Vagina (tissue), 2 donors: Measurements from ENCODE around the gene GGNBP2. TPM values are rescaled to one million over a fixed set of nuclear protein-coding genes. Genes with fewer than 3 reads are reported as not detected.

Source experiments
- DNase-seq, 2 donors: peaks; one replicate each; pipeline ENCODE4 v3.0.0-alpha.2; 2017; ENCODE audit errors: extremely low spot score in 2 of 2
- H3K27ac ChIP-seq: fragments of 200-600 bp; sonication (generic); one replicate; pipeline ENCODE4 v1.5.1; 2019
- H3K27me3 ChIP-seq: fragments of 200-600 bp; sonication (generic); one replicate; pipeline ENCODE4 v1.5.1; 2019
- H3K36me3 ChIP-seq, 2 donors: fragments of 200-600 bp; sonication (generic); one replicate each; pipeline ENCODE4 v1.5.1; 2017 to 2019
- H3K4me1 ChIP-seq: fragments of 200-600 bp; sonication (generic); one replicate; pipeline ENCODE4 v1.5.1; 2019
- H3K4me3 ChIP-seq, 2 donors: fragments of 200-600 bp; sonication (generic); 1 replicate in 1 of 2; 2 replicates in 1 of 2; pipeline ENCODE4 v1.5.1; 2016 to 2019
- H3K9me3 ChIP-seq: fragments of 200-600 bp; sonication (generic); one replicate; pipeline ENCODE4 v1.5.1; 2019
- CTCF ChIP-seq, 3 experiments: fragments of 450-650 bp in 2 of 3; fragments of 200-600 bp in 1 of 3; sonication (generic) in 1 of 3; IDR thresholded peaks; one replicate each; pipeline ENCODE4 v1.5.1; 2017 to 2019; ENCODE audit warnings: antibody characterized with exemption in 3 of 3, mild to moderate bottlenecking in 2 of 3, moderate library complexity in 2 of 3
- POLR2A ChIP-seq, 2 donors: fragments of 450-650 bp; IDR thresholded peaks; one replicate each; pipeline ENCODE4 v1.6.1; 2017; ENCODE audit warnings: antibody characterized with exemption in 2 of 2, mild to moderate bottlenecking in 2 of 2, moderate library complexity in 2 of 2
- POLR2AphosphoS5 ChIP-seq, 2 donors: sonication (generic); formaldehyde crosslinking; IDR thresholded peaks; one replicate each; pipeline ENCODE4 v1.9.0; 2017; ENCODE audit warnings: antibody characterized with exemption in 2 of 2, mild to moderate bottlenecking in 2 of 2, low read depth in 1 of 2; ENCODE audit not compliant: insufficient read depth in 1 of 2
- intact Hi-C: fragments of 100-400 bp; cut with DNase I; formaldehyde crosslinking; loops from one replicate; pipeline ENCODE4 v1.15.1; 2023
- total RNA-seq: library from RNA; depleted of rRNA; stranded (reverse); fragments of >200 nt; gene quantifications from one replicate; pipeline ENCODE4 v1.2.3, GENCODE V29; 2016

The GGNBP2 gene
- total RNA-seq, 1 donor from 2014 or later: 47.9 TPM

GRCh38 chr17:36627101-36627500 is 82.4 kb downstream of the GGNBP2 start:
- no peak overlapping the region for H3K4me3 ChIP-seq
- H3K36me3 ChIP-seq: no peaks in the 10 kb centered on the region
- no peaks in the 10 kb centered on the region for H3K9me3 ChIP-seq
- no peaks in the 10 kb centered on the region for H3K4me1 ChIP-seq
- DNase-seq: no peak
- no peaks in the 10 kb centered on the region for H3K27me3 ChIP-seq
- H3K27ac ChIP-seq: no peak overlapping the region
- TF ChIP-seq POLR2AphosphoS5 (IDR thresholded peaks at IDR 0.05; ENCODE audit: insufficient read depth in 1 of 2, low read depth in 1 of 2): no peak
- TF ChIP-seq POLR2A (IDR thresholded peaks at IDR 0.05): no peak
- TF ChIP-seq CTCF (IDR thresholded peaks at IDR 0.05): no peak
- intact Hi-C loops: loop anchor here (5.0 kb wide), 1 partner anchor 430 kb away; no protein-coding TSS in a partner anchor

- no peak overlapping the region for H3K27ac ChIP-seq
- intact Hi-C loops: loop anchor here (5.0 kb wide), 1 partner anchor 429 kb away; no protein-coding TSS in a partner anchor
- no peaks in the 10 kb centered on the region for H3K36me3 ChIP-seq
- no peak for DNase-seq
- H3K27me3 ChIP-seq: no peaks in the 10 kb centered on the region
- TF ChIP-seq POLR2A (IDR thresholded peaks at IDR 0.05) (no peak), CTCF (IDR thresholded peaks at IDR 0.05) (no peak), POLR2AphosphoS5 (IDR thresholded peaks at IDR 0.05; ENCODE audit: insufficient read depth in 1 of 2, low read depth in 1 of 2) (no peak)
- no peak overlapping the region for H3K4me3 ChIP-seq
- H3K4me1 ChIP-seq: no peaks in the 10 kb centered on the region
- no peaks in the 10 kb centered on the region for H3K9me3 ChIP-seq
Observed at GRCh38 chr17:36628576-36628975, 83.9 kb downstream of the GGNBP2 start.

GRCh38 chr17:36629252-36629847 is 84.6 kb downstream of the GGNBP2 start:
- no peak for DNase-seq
- H3K27ac ChIP-seq: no peak overlapping the region
- H3K4me3 ChIP-seq: no peak overlapping the region
- intact Hi-C loops: loop anchor here (5.0 kb wide), 1 partner anchor 428 kb away; no protein-coding TSS in a partner anchor
- no peaks in the 10 kb centered on the region for H3K4me1 ChIP-seq
- TF ChIP-seq CTCF (IDR thresholded peaks at IDR 0.05): peak; percentile 91 to 98 (median 97)
- TF ChIP-seq POLR2A (IDR thresholded peaks at IDR 0.05): no peak
- no peak for TF ChIP-seq POLR2AphosphoS5 (IDR thresholded peaks at IDR 0.05; ENCODE audit: insufficient read depth in 1 of 2, low read depth in 1 of 2)
- H3K36me3 ChIP-seq: no peaks in the 10 kb centered on the region
- H3K9me3 ChIP-seq: no peaks in the 10 kb centered on the region
- no peaks in the 10 kb centered on the region for H3K27me3 ChIP-seq

- intact Hi-C loops: loop anchor here (5.0 kb wide), 1 partner anchor 427 kb away; no protein-coding TSS in a partner anchor
- H3K4me3 ChIP-seq: no peak overlapping the region
- H3K9me3 ChIP-seq: no peaks in the 10 kb centered on the region
- no peak for TF ChIP-seq CTCF (IDR thresholded peaks at IDR 0.05)
- TF ChIP-seq POLR2A (IDR thresholded peaks at IDR 0.05): no peak
- TF ChIP-seq POLR2AphosphoS5 (IDR thresholded peaks at IDR 0.05; ENCODE audit: insufficient read depth in 1 of 2, low read depth in 1 of 2): no peak
- H3K27me3 ChIP-seq: no peaks in the 10 kb centered on the region
- no peak overlapping the region for H3K27ac ChIP-seq
- DNase-seq: no peak
- H3K36me3 ChIP-seq: no peaks in the 10 kb centered on the region
- no peaks in the 10 kb centered on the region for H3K4me1 ChIP-seq
Observed at GRCh38 chr17:36629970-36630502, 85.3 kb downstream of the GGNBP2 start.

GRCh38 chr17:36631022-36631421 is 86.3 kb downstream of the GGNBP2 start:
- H3K4me1 ChIP-seq: no peaks in the 10 kb centered on the region
- H3K36me3 ChIP-seq: no peaks in the 10 kb centered on the region
- intact Hi-C loops: no loop called here
- no peaks in the 10 kb centered on the region for H3K27me3 ChIP-seq
- H3K27ac ChIP-seq: no peak overlapping the region
- no peak for DNase-seq
- H3K4me3 ChIP-seq: no peak overlapping the region
- no peaks in the 10 kb centered on the region for H3K9me3 ChIP-seq
- TF ChIP-seq POLR2A (IDR thresholded peaks at IDR 0.05) (no peak), POLR2AphosphoS5 (IDR thresholded peaks at IDR 0.05; ENCODE audit: insufficient read depth in 1 of 2, low read depth in 1 of 2) (no peak), CTCF (IDR thresholded peaks at IDR 0.05) (no peak)
